Right lobe of liver (tissue), 4 donors: ENCODE results near the gene SRPK2.

Source experiments
- POLR2A ChIP-seq: fragments of 450-650 bp; IDR thresholded peaks from one replicate; pipeline ENCODE4 v1.6.1; 2017; ENCODE audit warnings: antibody characterized with exemption, mild to moderate bottlenecking
- TF ChIP-seq, protein P1 (sequence below), 4 donors: fragments of 200-600 bp in 3 of 4; fragments of 450-650 bp in 1 of 4; IDR thresholded peaks; one replicate each; pipeline versions ENCODE4 v1.5.1 to v1.8.0; 2016 to 2022; ENCODE audit warnings: antibody characterized with exemption in 4 of 4, mild to moderate bottlenecking in 2 of 4
- donor health status: DM: no; HTN: no; CAD: no.
- donor health status: DM: no; HTN: no; CAD: no.
- donor health status: DM: no; HTN: yes; CAD: no.

GRCh38 chr7:105097619-105098018, 291.1 kb downstream of the SRPK2 start:
- TF ChIP-seq, protein P1, sequence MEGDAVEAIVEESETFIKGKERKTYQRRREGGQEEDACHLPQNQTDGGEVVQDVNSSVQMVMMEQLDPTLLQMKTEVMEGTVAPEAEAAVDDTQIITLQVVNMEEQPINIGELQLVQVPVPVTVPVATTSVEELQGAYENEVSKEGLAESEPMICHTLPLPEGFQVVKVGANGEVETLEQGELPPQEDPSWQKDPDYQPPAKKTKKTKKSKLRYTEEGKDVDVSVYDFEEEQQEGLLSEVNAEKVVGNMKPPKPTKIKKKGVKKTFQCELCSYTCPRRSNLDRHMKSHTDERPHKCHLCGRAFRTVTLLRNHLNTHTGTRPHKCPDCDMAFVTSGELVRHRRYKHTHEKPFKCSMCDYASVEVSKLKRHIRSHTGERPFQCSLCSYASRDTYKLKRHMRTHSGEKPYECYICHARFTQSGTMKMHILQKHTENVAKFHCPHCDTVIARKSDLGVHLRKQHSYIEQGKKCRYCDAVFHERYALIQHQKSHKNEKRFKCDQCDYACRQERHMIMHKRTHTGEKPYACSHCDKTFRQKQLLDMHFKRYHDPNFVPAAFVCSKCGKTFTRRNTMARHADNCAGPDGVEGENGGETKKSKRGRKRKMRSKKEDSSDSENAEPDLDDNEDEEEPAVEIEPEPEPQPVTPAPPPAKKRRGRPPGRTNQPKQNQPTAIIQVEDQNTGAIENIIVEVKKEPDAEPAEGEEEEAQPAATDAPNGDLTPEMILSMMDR (IDR thresholded peaks at IDR 0.05), result no peak
- TF ChIP-seq POLR2A, result no peak
